SK-N-SH treated with all-trans-retinoic acid at 6 μM for 48 hours (cell line): ENCODE data around the gene MAPK1IP1L.

Experiments used
- ATAC-seq: fragments of 200-7000 bp; cut with Tn5 transposase; 3 replicates; pipeline ENCODE4 v1.9.1; 2020; ENCODE audit warnings: mild to moderate bottlenecking, moderate library complexity
- ARNTL ChIP-seq: fragments of 450-650 bp; formaldehyde crosslinking; IDR thresholded peaks from 2 replicates; pipeline ENCODE4 v1.5.0; 2020; ENCODE audit warnings: low read depth, mild to moderate bottlenecking, moderate library complexity, borderline replicate concordance
- CSRNP3 ChIP-seq: fragments of 250-450 bp; sonication (Bioruptor Pico); IDR thresholded peaks from 2 replicates; pipeline ENCODE4 v1.5.1; 2021; ENCODE audit warnings: mild to moderate bottlenecking, moderate library complexity
- ESRRG ChIP-seq: fragments of 250-450 bp; sonication (Bioruptor Pico); IDR thresholded peaks from 2 replicates; pipeline ENCODE4 v1.6.1; 2021; ENCODE audit warnings: mild to moderate bottlenecking
- PPARA ChIP-seq: fragments of 250-450 bp; sonication (Bioruptor Pico); IDR thresholded peaks from 2 replicates; pipeline ENCODE4 v1.5.0; 2020; ENCODE audit warnings: mild to moderate bottlenecking, borderline replicate concordance
- TCF4 ChIP-seq: fragments of 250-450 bp; sonication (Bioruptor Pico); IDR thresholded peaks from 2 replicates; pipeline ENCODE4 v1.8.0; 2021; ENCODE audit warnings: mild to moderate bottlenecking, moderate library complexity, borderline replicate concordance

Gene MAPK1IP1L

GRCh38 chr14:55118761-55119160 lies 67.3 kb downstream of the MAPK1IP1L start:
- ATAC-seq = no peak

More at GRCh38 chr14:55118761-55119160, 67.3 kb downstream of the MAPK1IP1L start:
- TF ChIP-seq CSRNP3 = no peak
- TF ChIP-seq TCF4 (CRISPR knock-in tag) = no peak
- no peak for TF ChIP-seq ESRRG (CRISPR knock-in tag)
- no peak for TF ChIP-seq PPARA (CRISPR knock-in tag)
- TF ChIP-seq ARNTL (CRISPR knock-in tag) = no peak
- TF ChIP-seq, all 23 proteins: peak for 0
